HepG2 (cell line): ENCODE results near the gene KIAA1549.

Experiments used
- HDAC6 ChIP-seq: fragments of 200-600 bp; sonication (generic); IDR thresholded peaks from 2 replicates; pipeline ENCODE4 v1.7.0; 2017; ENCODE audit warnings: mild to moderate bottlenecking, antibody characterized with exemption, low read length, low read depth
- RFX5 ChIP-seq: IDR thresholded peaks from 2 replicates; pipeline ENCODE4 v1.6.1; 2011; ENCODE audit warnings: low read depth, low read length, improper control_type of control experiment
- ZBTB34 ChIP-seq: sonication (generic); formaldehyde crosslinking; IDR thresholded peaks from 2 replicates; pipeline ENCODE4 v1.8.0; 2022; ENCODE audit warnings: mild to moderate bottlenecking, missing genetic modification reagents
- ZFX ChIP-seq: sonication (generic); formaldehyde crosslinking; IDR thresholded peaks from 2 replicates; pipeline ENCODE4 v1.4.0; 2020; ENCODE audit warnings: mild to moderate bottlenecking, low read depth, missing genetic modification reagents, moderate library complexity

GRCh38 chr7:138957217-138957616 is 24.0 kb downstream of the KIAA1549 start:
- TF ChIP-seq RFX5, result no peak
- no peak for TF ChIP-seq HDAC6
- no peak for TF ChIP-seq ZBTB34 (CRISPR knock-in tag)
- no peak for TF ChIP-seq ZFX
